HCT116 (cell line): ENCODE data around the gene ZBTB33.

ENCODE experiments used
- CTCF ChIP-seq, 3 experiments: fragments of 200-600 bp in 1 of 3; sonication (generic) in 1 of 3; IDR thresholded peaks in 2 of 3; conservative IDR thresholded peaks in 1 of 3; 2 replicates each; pipeline ENCODE4 v1.5.1; 2012 to 2017; ENCODE audit warnings: low read depth in 2 of 3, low read length in 2 of 3, antibody characterized with exemption in 1 of 3, borderline replicate concordance in 1 of 3, control low read depth in 1 of 3, mild to moderate bottlenecking in 1 of 3, mixed read lengths in 1 of 3, mixed run types in 1 of 3, moderate library complexity in 1 of 3; ENCODE audit not compliant: insufficient read depth in 1 of 3
- EGR1 ChIP-seq: IDR thresholded peaks from 2 replicates; pipeline ENCODE4 v1.6.1; 2012; ENCODE audit warnings: low read depth
- EZH2 ChIP-seq: fragments of 200-600 bp; sonication (generic); IDR thresholded peaks from 2 replicates; pipeline ENCODE4 v1.6.1; 2017; ENCODE audit warnings: antibody characterized with exemption, mixed run types
- EZH2phosphoT487 ChIP-seq: fragments of 200-600 bp; IDR thresholded peaks from 2 replicates; pipeline ENCODE4 v1.6.1; 2018; ENCODE audit warnings: antibody characterized with exemption, borderline replicate concordance
- FOSL1 ChIP-seq: IDR thresholded peaks from 2 replicates; pipeline ENCODE4 v1.6.1; 2012; ENCODE audit warnings: low read depth
- JUND ChIP-seq: IDR thresholded peaks from 2 replicates; pipeline ENCODE4 v1.6.1; 2012
- MAX ChIP-seq: IDR thresholded peaks from 2 replicates; pipeline ENCODE4 v1.6.1; 2012
- POLR2A ChIP-seq: IDR thresholded peaks from 2 replicates; pipeline ENCODE4 v1.7.0; 2011; ENCODE audit warnings: borderline replicate concordance; ENCODE audit not compliant: insufficient read depth, insufficient read length; ENCODE audit errors: extremely low read depth
- POLR2AphosphoS5 ChIP-seq: IDR thresholded peaks from 2 replicates; pipeline ENCODE4 v1.6.1; 2011; ENCODE audit warnings: mild to moderate bottlenecking, low read depth, low read length, moderate library complexity
- REST ChIP-seq: IDR thresholded peaks from 2 replicates; pipeline ENCODE4 v1.6.1; 2012; ENCODE audit warnings: low read depth
- YY1 ChIP-seq: IDR thresholded peaks from 2 replicates; pipeline ENCODE4 v1.6.1; 2011; ENCODE audit warnings: low read length, low read depth, moderate library complexity, mild to moderate bottlenecking; ENCODE audit not compliant: insufficient replicate concordance; ENCODE audit errors: extremely low read depth
- ZFX ChIP-seq: fragments of 450-650 bp; IDR thresholded peaks from 2 replicates; pipeline ENCODE4 v1.6.1; 2017

- TF ChIP-seq POLR2A (no peak), CTCF (IDR thresholded peaks at IDR 0.05 in 2 of 3, conservative IDR thresholded peaks at IDR 0.05 in 1 of 3; ENCODE audit: borderline replicate concordance in 1 of 3, insufficient read depth in 1 of 3, low read depth in 2 of 3, low read length in 2 of 3) (no peak), JUND (no peak), MAX (no peak), EZH2 (no peak), REST (no peak), POLR2AphosphoS5 (no peak), FOSL1 (no peak), EZH2phosphoT487 (no peak), EGR1 (no peak), YY1 (no peak), ZFX (no peak)
These were observed 12.5 kb downstream of the ZBTB33 start for GRCh38 chrX:120262859-120263708.
